NCI-H1105 treated with DMSO at 0.1 percent for 48 hours (cell line): ENCODE measurements around the gene TNMD.
"Not testable (repeated sequence)": the region's sequence is repeated elsewhere in the genome, so short reads cannot be mapped to it uniquely, and the experiment has no call there.

Experiments used
- DNase-seq: peaks from one replicate; lab custom pipeline; 2025; lab: John Stamatoyannopoulos, UW

The TNMD gene

GRCh38 chrX:100584611-100585010 lies at the start of gene TNMD:
TSS of gene TNMD (plus strand) at chrX:100584936. CDS start at chrX:100585019, 83 bp downstream.
- DNase-seq = no peak

- DNase-seq = not testable (repeated sequence)
Observed at GRCh38 chrX:100565534-100565933, 19.2 kb upstream of the TNMD start.

GRCh38 chrX:100586747-100587146 lies 2.0 kb downstream of the TNMD start:
- no peak for DNase-seq

GRCh38 chrX:100587861-100588260 lies 3.1 kb downstream of the TNMD start:
- no peak for DNase-seq

GRCh38 chrX:100591256-100592051 lies 6.7 kb downstream of the TNMD start:
- DNase-seq = no peak

- DNase-seq = no peak
Observed at GRCh38 chrX:100593126-100593525, 8.4 kb downstream of the TNMD start.

- DNase-seq = no peak
Observed at GRCh38 chrX:100593581-100593980, 8.8 kb downstream of the TNMD start.

- DNase-seq = no peak
Observed at GRCh38 chrX:100596601-100597000, 11.9 kb downstream of the TNMD start.

- DNase-seq = no peak
Observed at GRCh38 chrX:100599456-100599855, 14.7 kb downstream of the TNMD start.

- no peak for DNase-seq
Observed at GRCh38 chrX:100600340-100600739, 15.6 kb downstream of the TNMD start.

GRCh38 chrX:100600758-100601157 lies 16.0 kb downstream of the TNMD start:
- no peak for DNase-seq

- no peak for DNase-seq
Observed at GRCh38 chrX:100606753-100607152, 22.0 kb downstream of the TNMD start.

- no peak for DNase-seq
Observed at GRCh38 chrX:100609591-100609990, 24.9 kb downstream of the TNMD start.

GRCh38 chrX:100611951-100612350 lies 27.2 kb downstream of the TNMD start:
- DNase-seq = no peak

GRCh38 chrX:100615005-100615404 lies 30.3 kb downstream of the TNMD start:
- DNase-seq = peak; percentile 12

GRCh38 chrX:100623001-100623400 lies 38.3 kb downstream of the TNMD start:
- DNase-seq = no peak

GRCh38 chrX:100625985-100626491 lies 41.3 kb downstream of the TNMD start:
- DNase-seq = no peak

GRCh38 chrX:100635040-100635439 lies 50.3 kb downstream of the TNMD start:
- DNase-seq = no peak

GRCh38 chrX:100635989-100636320 lies 51.2 kb downstream of the TNMD start:
- DNase-seq = peak; percentile 24

GRCh38 chrX:100636321-100636991 lies 51.7 kb downstream of the TNMD start, which contains the start of gene TSPAN6:
TSS of gene TSPAN6 (minus strand) at chrX:100636806. CDS start at chrX:100636694, 112 bp downstream.
- peak; percentile 85 for DNase-seq

GRCh38 chrX:100642290-100642689 lies 57.6 kb downstream of the TNMD start:
- no peak for DNase-seq

- no peak for DNase-seq
Observed at GRCh38 chrX:100643212-100643611, 58.5 kb downstream of the TNMD start.
